ENCODE measurements around the gene TFB2M.

GRCh38 chr1:246537441-246537840 is 28.6 kb downstream of the TFB2M start:
- TF ChIP-seq CTCF (conservative IDR thresholded peaks at IDR 0.05; ENCODE audit: low read length) (no peak), EZH2phosphoT487 (IDR thresholded peaks at IDR 0.05; ENCODE audit: borderline replicate concordance, low read depth, low read length) (no peak)

Measured in OCI-LY7 (cell line).